Panc1 (cell line): Measurements from ENCODE around the gene ABHD17A. TPM values are rescaled to one million over a fixed set of nuclear protein-coding genes. Genes with fewer than 3 reads are reported as not detected.

Experiments used
- ATAC-seq: fragments of 200-7000 bp; cut with Tn5 transposase; 2 replicates; pipeline ENCODE4 v1.9.1; 2020; ENCODE audit warnings: mild to moderate bottlenecking, moderate library complexity
- BruUV-seq: library from RNA; stranded (reverse); fragments of 400-500 nt; replicated peaks from 2 replicates; lab custom pipeline; 2021; lab: Mats Ljungman, UMichigan
- CTCF ChIA-PET: fragments of 300-600 bp; sonication (Branson Sonifier 250); formaldehyde crosslinking; loops from one replicate; lab custom pipeline; 2022; ENCODE audit warnings: antibody characterized with exemption; lab: Charles Lee
- POLR2A ChIA-PET: fragments of 300-600 bp; sonication (Branson Sonifier 250); formaldehyde crosslinking; loops from one replicate; lab custom pipeline; 2022; ENCODE audit warnings: antibody characterized with exemption; lab: Charles Lee
- DNase-seq: peaks from one replicate; pipeline ENCODE4 v3.0.0-alpha.2; 2010; ENCODE audit warnings: low read depth, low spot score
- H3K27ac ChIP-seq: 2 replicates; pipeline ENCODE4 v1.5.1; 2011; ENCODE audit warnings: mild to moderate bottlenecking, low read length, inconsistent platforms
- H3K27me3 ChIP-seq: fragments of 200-500 bp; sonication (Bioruptor generic); 2 replicates; pipeline ENCODE4 v1.6.0; 2014; ENCODE audit warnings: low read length, inconsistent platforms; ENCODE audit not compliant: control insufficient read depth, insufficient read depth
- H3K36me3 ChIP-seq: fragments of 200-500 bp; sonication (Bioruptor generic); 2 replicates; pipeline ENCODE4 v1.5.1; 2014; ENCODE audit warnings: inconsistent platforms, mild to moderate bottlenecking, low read length, moderate library complexity; ENCODE audit not compliant: control insufficient read depth, insufficient read depth
- H3K4me1 ChIP-seq: 2 replicates; pipeline ENCODE4 v1.5.1; 2011; ENCODE audit warnings: inconsistent platforms, mild to moderate bottlenecking, low read length, moderate library complexity; ENCODE audit not compliant: control insufficient read depth, insufficient read depth
- H3K4me3 ChIP-seq, 2 experiments: 2 replicates each; pipeline ENCODE4 v1.5.1; 2011 to 2012; ENCODE audit warnings: low read depth in 2 of 2, low read length in 2 of 2, mild to moderate bottlenecking in 2 of 2, inconsistent platforms in 1 of 2, moderate library complexity in 1 of 2
- H3K9me3 ChIP-seq: fragments of 200-500 bp; sonication (Bioruptor generic); 2 replicates; pipeline ENCODE4 v1.5.1; 2014; ENCODE audit warnings: low read depth, mild to moderate bottlenecking, inconsistent platforms, low read length, moderate library complexity; ENCODE audit not compliant: control insufficient read depth, insufficient read depth
- POLR2AphosphoS5 ChIP-seq: IDR thresholded peaks from 2 replicates; pipeline ENCODE4 v1.6.1; 2012; ENCODE audit warnings: mild to moderate bottlenecking, low read depth, low read length, moderate library complexity
- SIN3A ChIP-seq: IDR thresholded peaks from 2 replicates; pipeline ENCODE4 v1.6.1; 2012; ENCODE audit warnings: low read depth, mild to moderate bottlenecking, low read length, moderate library complexity, borderline replicate concordance; ENCODE audit not compliant: insufficient read depth
- TCF7L2 ChIP-seq: IDR thresholded peaks from 2 replicates; pipeline ENCODE4 v1.6.1; 2011; ENCODE audit warnings: mild to moderate bottlenecking, low read depth, low read length, inconsistent platforms
- in situ Hi-C: cut with HindIII; loops from 2 replicates; pipeline ENCODE4 v1.10.0; 2016; ENCODE audit warnings: low sequenced_read_pairs, low pct_unique_long_range_greater_than_20kb
- intact Hi-C: fragments of 100-400 bp; cut with micrococcal nuclease; formaldehyde crosslinking; loops from one replicate; pipeline ENCODE4 v1.10.0; 2022; ENCODE audit not compliant: unreplicated experiment
- total RNA-seq: library from RNA; stranded (reverse); gene quantifications from one replicate; pipeline ENCODE4 v1.2.1, GENCODE V29; 2021; ENCODE audit not compliant: unreplicated experiment
- TF ChIP-seq, protein P1 (sequence below): fragments of 450-650 bp; IDR thresholded peaks from 2 replicates; pipeline ENCODE4 v1.5.1; 2017; ENCODE audit warnings: mild to moderate bottlenecking
- TF ChIP-seq, protein P2 (sequence below), 2 experiments: IDR thresholded peaks; 2 replicates each; pipeline ENCODE4 v1.6.1; 2011 to 2012; ENCODE audit warnings: low read depth in 2 of 2, control low read depth in 1 of 2, low read length in 1 of 2, mild to moderate bottlenecking in 1 of 2, moderate library complexity in 1 of 2; ENCODE audit not compliant: insufficient read depth in 1 of 2

ABHD17A gene
- total RNA-seq, 1 experiment from 2014 or later, result 57.1 TPM

DNA sequence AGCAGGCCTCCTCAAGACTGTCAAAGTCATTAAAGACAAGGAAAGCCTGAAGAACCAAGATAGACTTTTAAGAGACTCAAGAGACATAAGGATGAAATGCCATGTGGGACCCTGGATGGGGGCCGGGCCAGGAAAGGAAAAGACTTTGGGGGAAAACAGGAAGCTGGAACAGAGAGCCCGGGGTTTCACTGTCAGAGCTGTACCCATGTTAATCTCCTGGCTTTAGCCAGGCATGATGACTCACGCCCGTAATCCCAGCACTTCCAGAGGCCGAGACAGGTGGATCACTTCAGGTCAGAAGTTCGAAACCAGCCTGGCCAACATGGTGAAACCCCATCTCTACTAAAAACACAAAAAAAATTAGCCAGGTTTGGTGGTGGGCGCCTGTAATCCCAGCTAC is 16.3 kb downstream of the ABHD17A start:
- peaks cover 16% of the 10 kb centered on the region for H3K4me1 ChIP-seq
- TF ChIP-seq, protein P1, sequence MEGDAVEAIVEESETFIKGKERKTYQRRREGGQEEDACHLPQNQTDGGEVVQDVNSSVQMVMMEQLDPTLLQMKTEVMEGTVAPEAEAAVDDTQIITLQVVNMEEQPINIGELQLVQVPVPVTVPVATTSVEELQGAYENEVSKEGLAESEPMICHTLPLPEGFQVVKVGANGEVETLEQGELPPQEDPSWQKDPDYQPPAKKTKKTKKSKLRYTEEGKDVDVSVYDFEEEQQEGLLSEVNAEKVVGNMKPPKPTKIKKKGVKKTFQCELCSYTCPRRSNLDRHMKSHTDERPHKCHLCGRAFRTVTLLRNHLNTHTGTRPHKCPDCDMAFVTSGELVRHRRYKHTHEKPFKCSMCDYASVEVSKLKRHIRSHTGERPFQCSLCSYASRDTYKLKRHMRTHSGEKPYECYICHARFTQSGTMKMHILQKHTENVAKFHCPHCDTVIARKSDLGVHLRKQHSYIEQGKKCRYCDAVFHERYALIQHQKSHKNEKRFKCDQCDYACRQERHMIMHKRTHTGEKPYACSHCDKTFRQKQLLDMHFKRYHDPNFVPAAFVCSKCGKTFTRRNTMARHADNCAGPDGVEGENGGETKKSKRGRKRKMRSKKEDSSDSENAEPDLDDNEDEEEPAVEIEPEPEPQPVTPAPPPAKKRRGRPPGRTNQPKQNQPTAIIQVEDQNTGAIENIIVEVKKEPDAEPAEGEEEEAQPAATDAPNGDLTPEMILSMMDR, result no peak
- TF ChIP-seq POLR2AphosphoS5 (no peak), TCF7L2 (no peak), SIN3A (no peak)
- TF ChIP-seq, protein P2, sequence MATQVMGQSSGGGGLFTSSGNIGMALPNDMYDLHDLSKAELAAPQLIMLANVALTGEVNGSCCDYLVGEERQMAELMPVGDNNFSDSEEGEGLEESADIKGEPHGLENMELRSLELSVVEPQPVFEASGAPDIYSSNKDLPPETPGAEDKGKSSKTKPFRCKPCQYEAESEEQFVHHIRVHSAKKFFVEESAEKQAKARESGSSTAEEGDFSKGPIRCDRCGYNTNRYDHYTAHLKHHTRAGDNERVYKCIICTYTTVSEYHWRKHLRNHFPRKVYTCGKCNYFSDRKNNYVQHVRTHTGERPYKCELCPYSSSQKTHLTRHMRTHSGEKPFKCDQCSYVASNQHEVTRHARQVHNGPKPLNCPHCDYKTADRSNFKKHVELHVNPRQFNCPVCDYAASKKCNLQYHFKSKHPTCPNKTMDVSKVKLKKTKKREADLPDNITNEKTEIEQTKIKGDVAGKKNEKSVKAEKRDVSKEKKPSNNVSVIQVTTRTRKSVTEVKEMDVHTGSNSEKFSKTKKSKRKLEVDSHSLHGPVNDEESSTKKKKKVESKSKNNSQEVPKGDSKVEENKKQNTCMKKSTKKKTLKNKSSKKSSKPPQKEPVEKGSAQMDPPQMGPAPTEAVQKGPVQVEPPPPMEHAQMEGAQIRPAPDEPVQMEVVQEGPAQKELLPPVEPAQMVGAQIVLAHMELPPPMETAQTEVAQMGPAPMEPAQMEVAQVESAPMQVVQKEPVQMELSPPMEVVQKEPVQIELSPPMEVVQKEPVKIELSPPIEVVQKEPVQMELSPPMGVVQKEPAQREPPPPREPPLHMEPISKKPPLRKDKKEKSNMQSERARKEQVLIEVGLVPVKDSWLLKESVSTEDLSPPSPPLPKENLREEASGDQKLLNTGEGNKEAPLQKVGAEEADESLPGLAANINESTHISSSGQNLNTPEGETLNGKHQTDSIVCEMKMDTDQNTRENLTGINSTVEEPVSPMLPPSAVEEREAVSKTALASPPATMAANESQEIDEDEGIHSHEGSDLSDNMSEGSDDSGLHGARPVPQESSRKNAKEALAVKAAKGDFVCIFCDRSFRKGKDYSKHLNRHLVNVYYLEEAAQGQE (IDR thresholded peaks at IDR 0.05; ENCODE audit: insufficient read depth in 1 of 2, low read depth in 2 of 2, low read length in 1 of 2), result no peak
- ATAC-seq, result no peak
- ChIA-PET CTCF (interaction anchor here (0.6 kb wide), 1 partner anchor 12 kb away, joined by 11 read pairs; no protein-coding TSS in a partner anchor), POLR2A (no interaction called here)
- in situ Hi-C loops (no loop called here), intact Hi-C loops (no loop called here)
- no peak overlapping the region for H3K4me3 ChIP-seq
- H3K27ac ChIP-seq, result no peak overlapping the region
- no peaks in the 10 kb centered on the region for H3K36me3 ChIP-seq
- H3K27me3 ChIP-seq, result no peaks in the 10 kb centered on the region
- DNase-seq, result no peak
- BruUV-seq, result no TSS peak
- no peaks in the 10 kb centered on the region for H3K9me3 ChIP-seq

DNA sequence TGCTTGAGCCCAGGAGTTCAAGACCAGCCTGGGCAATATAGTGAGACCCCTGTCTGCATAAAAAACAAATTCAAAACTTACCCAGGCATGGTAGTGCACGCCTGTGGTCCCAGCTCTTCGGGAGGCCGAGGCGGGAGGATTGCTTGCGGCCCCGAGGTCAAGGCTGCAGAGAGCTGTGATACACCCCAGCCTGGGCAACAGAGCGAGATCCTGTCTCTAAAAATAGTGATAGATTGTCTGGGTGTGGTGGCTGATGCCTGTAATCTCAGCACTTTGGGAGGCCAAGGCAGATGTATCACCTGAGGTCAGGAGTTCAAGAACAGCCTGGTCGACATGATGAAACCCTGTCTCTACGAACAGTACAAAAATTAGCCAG is 18.0 kb downstream of the ABHD17A start:
- no peaks in the 10 kb centered on the region; the same call in 1 of the 2 replicates for H3K36me3 ChIP-seq
- H3K9me3 ChIP-seq, result no peaks in the 10 kb centered on the region
- ATAC-seq, result no peak
- in situ Hi-C loops, result no loop called here
- ChIA-PET CTCF (no interaction called here), POLR2A (no interaction called here)
- peaks cover 10% of the 10 kb centered on the region for H3K4me1 ChIP-seq
- BruUV-seq, result no TSS peak
- DNase-seq, result no peak
- no peak overlapping the region for H3K4me3 ChIP-seq
- TF ChIP-seq, protein P2 (IDR thresholded peaks at IDR 0.05; ENCODE audit: insufficient read depth in 1 of 2, low read depth in 2 of 2, low read length in 1 of 2), result no peak
- TF ChIP-seq, protein P1, result no peak
- TF ChIP-seq TCF7L2, result no peak
- no peak for TF ChIP-seq SIN3A
- TF ChIP-seq POLR2AphosphoS5, result no peak
- intact Hi-C loops, result no loop called here
- no peaks in the 10 kb centered on the region for H3K27me3 ChIP-seq
- no peak overlapping the region for H3K27ac ChIP-seq
